Activated B cell treated with CpG ODN at 0.5 μM for 24 hours (primary cell): ENCODE results near the gene ABCA7. TPM values are rescaled to one million over a fixed set of nuclear protein-coding genes. Genes with fewer than 3 reads are reported as not detected.
A peak's percentile ranks its signal among the peaks of the same experiment; 100 is the strongest.

Source experiments
- ATAC-seq: fragments of 200-7000 bp; cut with Tn5 transposase; one replicate; pipeline ENCODE4 v1.10.0; 2021; ENCODE audit warnings: low read depth, mild to moderate bottlenecking, moderate library complexity
- CTCF ChIA-PET: fragments of 350-600 bp; sonication (Branson Sonifier 250); formaldehyde crosslinking; loops from one replicate; lab custom pipeline; 2021; ENCODE audit warnings: antibody characterized with exemption; lab: Charles Lee
- POLR2A ChIA-PET: fragments of 350-600 bp; sonication (Branson Sonifier 250); formaldehyde crosslinking; loops from one replicate; lab custom pipeline; 2021; ENCODE audit warnings: antibody characterized with exemption; lab: Charles Lee
- DNase-seq: peaks from one replicate; pipeline ENCODE4 v3.0.0; 2022
- H3K27ac Mint-ChIP-seq: one replicate; pipeline ENCODE4 v1.8.0; 2020; ENCODE audit warnings: mixed read lengths
- H3K27me3 Mint-ChIP-seq: one replicate; pipeline ENCODE4 v1.8.0; 2021; ENCODE audit warnings: mixed read lengths
- H3K36me3 Mint-ChIP-seq: one replicate; pipeline ENCODE4 v1.8.0; 2021; ENCODE audit warnings: low read depth, mixed read lengths
- H3K4me1 Mint-ChIP-seq: one replicate; pipeline ENCODE4 v1.8.0; 2021; ENCODE audit warnings: mixed read lengths
- H3K4me3 Mint-ChIP-seq: one replicate; pipeline ENCODE4 v1.8.0; 2020; ENCODE audit warnings: mild to moderate bottlenecking, mixed read lengths
- H3K9me3 Mint-ChIP-seq: one replicate; pipeline ENCODE4 v1.8.0; 2020; ENCODE audit warnings: mixed read lengths
- CTCF ChIP-seq: fragments of 200-600 bp; IDR thresholded peaks from one replicate; pipeline ENCODE4 v1.8.0; 2022; ENCODE audit warnings: antibody characterized with exemption, mild to moderate bottlenecking
- intact Hi-C: fragments of 100-400 bp; cut with micrococcal nuclease; formaldehyde crosslinking; loops from one replicate; pipeline ENCODE4 v1.15.1; 2024
- total RNA-seq: library from RNA; stranded (reverse); gene quantifications from 2 replicates; pipeline ENCODE4 v1.2.3, GENCODE V29; 2022

Gene ABCA7
- total RNA-seq, 1 donor from 2014 or later = 188 TPM

DNA sequence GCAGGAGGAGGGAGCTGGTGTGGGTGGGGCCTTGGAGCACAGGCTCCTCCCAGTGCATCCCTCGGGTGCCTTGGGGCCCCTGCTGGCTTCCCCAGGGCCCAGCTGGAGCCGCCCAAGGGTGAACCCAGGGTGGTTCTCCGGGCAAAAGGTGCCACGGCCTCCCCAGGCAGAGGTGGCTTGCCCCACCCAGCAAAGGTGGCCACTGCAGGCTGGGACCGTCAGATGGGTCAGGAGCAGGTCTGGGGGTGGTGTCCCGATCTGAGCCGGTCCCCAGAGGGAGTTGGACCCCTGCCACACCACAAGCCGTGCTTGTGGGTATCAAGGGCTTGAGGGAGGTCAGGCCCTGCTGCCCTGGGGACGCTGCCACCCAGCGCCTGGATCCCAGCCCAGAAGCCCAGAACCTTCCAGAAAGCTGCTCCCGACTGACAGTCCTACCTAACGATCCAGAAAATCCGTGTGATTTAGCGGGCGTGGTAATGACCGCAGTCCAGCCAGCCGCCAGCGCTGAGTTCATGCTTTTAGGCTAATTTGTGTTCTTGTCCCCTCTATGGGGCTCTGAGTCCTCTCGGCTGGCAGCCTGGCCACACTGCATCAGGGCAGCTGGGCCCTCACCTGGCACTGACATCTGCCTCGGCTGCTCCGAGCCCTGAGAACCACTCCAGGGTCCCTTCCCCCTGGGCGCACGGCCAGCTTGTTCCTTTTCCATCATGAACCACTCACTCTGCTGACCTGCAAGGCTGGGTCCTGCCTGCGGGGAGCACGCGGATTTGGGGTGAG is 44.7 kb upstream of the ABCA7 start:
- CTCF ChIA-PET = no interaction called here
- peaks cover 14% of the 10 kb centered on the region for H3K4me1 Mint-ChIP-seq
- no peak for ATAC-seq
- peaks cover 25% of the 10 kb centered on the region for H3K27me3 Mint-ChIP-seq
- POLR2A ChIA-PET = interaction anchor here (2.7 kb wide), 1 partner anchor 11 kb away, joined by 21 read pairs; the partner anchor contains the start of gene WDR18
- no peaks in the 10 kb centered on the region for H3K9me3 Mint-ChIP-seq
- no peak for TF ChIP-seq CTCF
- peaks cover 20% of the 10 kb centered on the region for H3K36me3 Mint-ChIP-seq
- H3K27ac Mint-ChIP-seq = no peak overlapping the region
- intact Hi-C loops = no loop called here
- no peak overlapping the region for H3K4me3 Mint-ChIP-seq
- DNase-seq = no peak

DNA sequence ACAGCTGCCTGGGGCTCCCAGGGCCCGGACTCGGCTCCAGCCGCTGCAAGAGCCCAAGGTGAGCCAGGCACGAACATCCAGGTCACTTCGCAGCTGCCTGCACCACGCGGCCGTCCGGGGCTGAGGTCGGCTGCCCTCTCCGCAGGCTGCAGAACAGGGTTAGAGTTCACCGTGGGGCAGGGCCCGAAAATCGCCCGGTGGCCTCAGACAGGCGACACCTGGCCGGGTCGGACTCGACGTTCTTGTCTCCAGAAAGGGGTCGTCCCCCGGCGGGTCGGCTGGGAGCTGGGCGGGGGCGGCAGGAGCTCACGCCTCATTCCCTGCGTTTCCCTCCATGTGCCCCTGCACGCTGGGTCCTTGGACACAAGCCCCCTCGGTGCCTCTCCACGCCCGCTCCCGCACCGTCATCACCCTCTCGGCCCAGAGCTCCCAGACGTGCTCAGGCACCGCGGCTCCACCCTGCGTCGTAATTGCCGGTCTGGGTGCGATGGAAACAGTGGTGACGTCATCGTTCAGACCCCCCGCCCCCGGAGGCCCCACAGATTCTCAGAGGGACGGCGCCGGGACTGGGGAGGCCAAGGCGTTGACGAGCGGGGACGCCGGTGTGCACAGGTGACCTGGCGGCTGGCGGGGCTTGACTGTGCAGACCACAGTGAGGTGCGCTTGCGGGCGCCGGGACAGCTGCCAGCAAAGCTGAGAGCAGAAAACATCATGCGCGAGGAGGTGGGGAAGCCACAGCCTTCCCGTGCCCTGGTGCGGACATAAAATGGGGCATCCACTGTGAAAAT is 43.7 kb upstream of the ABCA7 start:
- Mint-ChIP-seq H3K9me3 (no peaks in the 10 kb centered on the region), H3K4me1 (peaks cover 18% of the 10 kb centered on the region), H3K27ac (peak overlapping the region; percentile 35), H3K36me3 (peaks cover 12% of the 10 kb centered on the region), H3K4me3 (peak overlapping the region; percentile 41), H3K27me3 (peaks cover 27% of the 10 kb centered on the region)
- DNase-seq (peak; percentile 54), ATAC-seq (peak; percentile 44)
- TF ChIP-seq CTCF = no peak
- ChIA-PET CTCF (interaction anchor here (1.0 kb wide), 1 partner anchor 12 kb away, joined by 3 read pairs; the partner anchor contains the start of gene WDR18), POLR2A (interaction anchor here (1.0 to 2.7 kb wide), 4 partner anchors 12 to 77 kb away, joined by 3 to 21 read pairs (median 3); partner anchors contain the start of genes CNN2 and WDR18)
- intact Hi-C loops = no loop called here

DNA sequence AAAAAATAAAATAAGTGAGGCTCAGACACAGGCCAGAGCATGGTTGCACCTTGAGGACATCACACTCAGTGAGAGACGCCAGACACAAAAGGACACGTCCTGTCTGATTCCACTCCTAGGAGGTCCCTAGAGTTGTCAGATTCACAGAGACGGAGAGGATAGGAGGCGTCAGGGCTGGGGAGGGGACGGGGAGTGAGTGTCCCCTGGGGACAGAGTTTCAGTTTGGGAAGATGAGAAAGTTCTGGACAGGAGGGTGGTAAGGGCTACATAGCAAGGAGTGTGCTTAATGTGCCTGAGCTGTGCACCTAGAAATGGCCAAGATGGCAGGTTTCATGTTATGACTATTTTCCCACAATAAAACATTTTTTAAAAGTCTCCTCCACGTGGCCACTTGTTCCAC is 41.8 kb upstream of the ABCA7 start:
- peaks cover 6% of the 10 kb centered on the region for H3K36me3 Mint-ChIP-seq
- ATAC-seq (no peak), DNase-seq (no peak)
- H3K27me3 Mint-ChIP-seq = peaks cover 33% of the 10 kb centered on the region
- H3K4me3 Mint-ChIP-seq = no peak overlapping the region
- CTCF ChIA-PET = interaction anchor here (1.3 kb wide), 1 partner anchor 229 kb away, joined by 4 read pairs; no protein-coding TSS in a partner anchor
- no peaks in the 10 kb centered on the region for H3K9me3 Mint-ChIP-seq
- H3K27ac Mint-ChIP-seq = no peak overlapping the region
- intact Hi-C loops = no loop called here
- POLR2A ChIA-PET = interaction anchor here (2.7 kb wide), 1 partner anchor 14 kb away, joined by 21 read pairs; the partner anchor contains the start of gene WDR18
- peaks cover 20% of the 10 kb centered on the region for H3K4me1 Mint-ChIP-seq
- no peak for TF ChIP-seq CTCF

- intact Hi-C loops = no loop called here
- Mint-ChIP-seq H3K36me3 (no peaks in the 10 kb centered on the region), H3K4me3 (peak overlapping the region; percentile 15), H3K27me3 (peaks cover 33% of the 10 kb centered on the region), H3K27ac (no peak overlapping the region), H3K9me3 (no peaks in the 10 kb centered on the region), H3K4me1 (peaks cover 20% of the 10 kb centered on the region)
- no peak for TF ChIP-seq CTCF
- ATAC-seq = no peak
- CTCF ChIA-PET = no interaction called here
- POLR2A ChIA-PET = interaction anchor here (0.6 to 1.0 kb wide), 2 partner anchors 16 to 138 kb away, joined by 4 to 5 read pairs; no protein-coding TSS in a partner anchor
- no peak for DNase-seq
Observed at GRCh38 chr19:999379-999719, 40.6 kb upstream of the ABCA7 start.
